Measurements from ENCODE around the gene CACNA1I. TPM values are rescaled to one million over a fixed set of nuclear protein-coding genes. Genes with fewer than 3 reads are reported as not detected.

Gene CACNA1I
- total RNA-seq, 1 experiment from 2014 or later, result 0.15 TPM

DNA sequence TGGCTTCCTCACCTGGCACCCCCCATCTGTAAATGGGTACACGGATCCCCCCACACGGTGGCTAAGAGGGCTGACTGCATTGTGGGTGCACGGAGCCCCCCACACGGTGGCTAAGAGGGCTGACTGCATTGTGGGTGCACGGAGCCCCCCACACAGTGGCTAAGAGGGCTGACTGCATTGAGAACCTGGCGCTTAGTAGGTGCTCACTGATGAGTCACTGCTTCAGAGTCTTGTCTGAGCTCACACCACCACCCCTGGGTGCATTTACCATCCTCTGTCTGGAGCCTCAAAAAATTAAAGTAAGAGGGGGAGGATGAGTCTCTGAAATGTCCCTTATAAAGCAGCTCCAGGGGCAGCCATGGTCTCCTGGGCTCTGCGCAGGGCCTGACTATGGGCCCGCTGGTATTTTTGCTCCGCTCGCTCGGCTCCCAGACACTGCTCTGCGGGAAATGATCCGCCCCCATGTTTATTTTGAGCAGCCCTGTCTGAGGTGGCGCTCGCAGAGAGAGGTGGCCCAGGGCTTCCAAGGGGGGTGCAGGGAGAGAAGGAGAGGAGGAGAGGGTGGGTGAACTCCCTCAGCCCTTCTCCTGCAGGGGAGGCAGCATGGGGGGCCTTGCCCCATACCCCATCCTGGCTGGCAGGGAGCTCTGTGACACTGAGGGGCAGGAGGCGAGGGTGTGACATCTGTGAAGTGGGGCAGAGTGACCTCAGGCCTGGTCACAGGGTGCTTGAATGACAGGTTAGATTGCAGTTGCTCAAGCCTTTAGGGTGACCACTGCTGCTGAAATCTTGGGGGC lies 82.6 kb downstream of the CACNA1I start:
- Histone ChIP-seq H4K20me1 (ENCODE audit: insufficient read depth) (no peaks in the 10 kb centered on the region), H2AFZ (ENCODE audit: low read depth, low read length, poor library complexity, severe bottlenecking) (no peak overlapping the region), H3K4me2 (ENCODE audit: low read length) (no peak overlapping the region), H3K36me3 (ENCODE audit: control insufficient read depth in 1 of 2, insufficient read depth in 2 of 2, low read length in 2 of 2) (no peaks in the 10 kb centered on the region), H3K4me3 (replicated peaks in 1 of 2; ENCODE audit: low read depth in 1 of 2, low read length in 2 of 2) (no peak overlapping the region), H3K27me3 (ENCODE audit: insufficient read depth, low read length) (no peaks in the 10 kb centered on the region), H3K27ac (ENCODE audit: low read depth, low read length) (no peak overlapping the region), H3K79me2 (ENCODE audit: insufficient read depth, low read length) (no peaks in the 10 kb centered on the region), H3K4me1 (ENCODE audit: control insufficient read depth in 1 of 2, insufficient read depth in 2 of 2, low read length in 2 of 2) (no peaks in the 10 kb centered on the region), H3K9me3 (ENCODE audit: control insufficient read depth in 1 of 2, insufficient read depth in 1 of 2, low read depth in 1 of 2, low read length in 2 of 2) (no peaks in the 10 kb centered on the region), H3K9me2 (ENCODE audit: insufficient read depth) (no peaks in the 10 kb centered on the region), H3K9ac (ENCODE audit: low read length) (no peak overlapping the region)
- POLR2A ChIA-PET, result no interaction called here
- DNase-seq (ENCODE audit: low read depth, low spot score), result no peak
- RAD21 ChIA-PET (ENCODE audit: low non-redundant PET in 1 of 2, low total read pairs in 2 of 2, uncharacterized antibody in 2 of 2, unreplicated experiment in 2 of 2), result no interaction called here
- no peak for TF ChIP-seq EZH2 (IDR thresholded peaks at IDR 0.05)
- TF ChIP-seq TCF7L2 (IDR thresholded peaks at IDR 0.05; ENCODE audit: borderline replicate concordance, extremely low read depth, insufficient read depth, insufficient read length), result no peak
- no peak for TF ChIP-seq POLR2A (IDR thresholded peaks at IDR 0.05; ENCODE audit: borderline replicate concordance, extremely low read depth, insufficient read depth, insufficient read length)
- TF ChIP-seq, protein P1, sequence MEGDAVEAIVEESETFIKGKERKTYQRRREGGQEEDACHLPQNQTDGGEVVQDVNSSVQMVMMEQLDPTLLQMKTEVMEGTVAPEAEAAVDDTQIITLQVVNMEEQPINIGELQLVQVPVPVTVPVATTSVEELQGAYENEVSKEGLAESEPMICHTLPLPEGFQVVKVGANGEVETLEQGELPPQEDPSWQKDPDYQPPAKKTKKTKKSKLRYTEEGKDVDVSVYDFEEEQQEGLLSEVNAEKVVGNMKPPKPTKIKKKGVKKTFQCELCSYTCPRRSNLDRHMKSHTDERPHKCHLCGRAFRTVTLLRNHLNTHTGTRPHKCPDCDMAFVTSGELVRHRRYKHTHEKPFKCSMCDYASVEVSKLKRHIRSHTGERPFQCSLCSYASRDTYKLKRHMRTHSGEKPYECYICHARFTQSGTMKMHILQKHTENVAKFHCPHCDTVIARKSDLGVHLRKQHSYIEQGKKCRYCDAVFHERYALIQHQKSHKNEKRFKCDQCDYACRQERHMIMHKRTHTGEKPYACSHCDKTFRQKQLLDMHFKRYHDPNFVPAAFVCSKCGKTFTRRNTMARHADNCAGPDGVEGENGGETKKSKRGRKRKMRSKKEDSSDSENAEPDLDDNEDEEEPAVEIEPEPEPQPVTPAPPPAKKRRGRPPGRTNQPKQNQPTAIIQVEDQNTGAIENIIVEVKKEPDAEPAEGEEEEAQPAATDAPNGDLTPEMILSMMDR (IDR thresholded peaks at IDR 0.05 in 2 of 3, conservative IDR thresholded peaks at IDR 0.05 in 1 of 3; ENCODE audit: borderline replicate concordance in 1 of 3, insufficient read depth in 1 of 3, low read depth in 2 of 3, low read length in 2 of 3), result no peak
- no peak for TF ChIP-seq CEBPB (IDR thresholded peaks at IDR 0.05; ENCODE audit: low read depth)
- no peak for TF ChIP-seq POLR2AphosphoS5 (IDR thresholded peaks at IDR 0.05; ENCODE audit: low read depth, low read length)
- no peak for TF ChIP-seq YY1 (IDR thresholded peaks at IDR 0.05; ENCODE audit: extremely low read depth, insufficient replicate concordance, low read depth, low read length)
- TF ChIP-seq, protein P2, sequence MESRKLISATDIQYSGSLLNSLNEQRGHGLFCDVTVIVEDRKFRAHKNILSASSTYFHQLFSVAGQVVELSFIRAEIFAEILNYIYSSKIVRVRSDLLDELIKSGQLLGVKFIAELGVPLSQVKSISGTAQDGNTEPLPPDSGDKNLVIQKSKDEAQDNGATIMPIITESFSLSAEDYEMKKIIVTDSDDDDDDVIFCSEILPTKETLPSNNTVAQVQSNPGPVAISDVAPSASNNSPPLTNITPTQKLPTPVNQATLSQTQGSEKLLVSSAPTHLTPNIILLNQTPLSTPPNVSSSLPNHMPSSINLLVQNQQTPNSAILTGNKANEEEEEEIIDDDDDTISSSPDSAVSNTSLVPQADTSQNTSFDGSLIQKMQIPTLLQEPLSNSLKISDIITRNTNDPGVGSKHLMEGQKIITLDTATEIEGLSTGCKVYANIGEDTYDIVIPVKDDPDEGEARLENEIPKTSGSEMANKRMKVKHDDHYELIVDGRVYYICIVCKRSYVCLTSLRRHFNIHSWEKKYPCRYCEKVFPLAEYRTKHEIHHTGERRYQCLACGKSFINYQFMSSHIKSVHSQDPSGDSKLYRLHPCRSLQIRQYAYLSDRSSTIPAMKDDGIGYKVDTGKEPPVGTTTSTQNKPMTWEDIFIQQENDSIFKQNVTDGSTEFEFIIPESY (IDR thresholded peaks at IDR 0.05; ENCODE audit: extremely low read depth, insufficient replicate concordance, low read length), result no peak
- no peak for TF ChIP-seq EZH2phosphoT487 (IDR thresholded peaks at IDR 0.05; ENCODE audit: borderline replicate concordance)
- TF ChIP-seq FOSL1 (IDR thresholded peaks at IDR 0.05; ENCODE audit: low read depth), result no peak
- TF ChIP-seq SIN3A (IDR thresholded peaks at IDR 0.05; ENCODE audit: low read depth), result no peak
- TF ChIP-seq SP1 (IDR thresholded peaks at IDR 0.05; ENCODE audit: low read depth), result no peak
- TF ChIP-seq, protein P3, sequence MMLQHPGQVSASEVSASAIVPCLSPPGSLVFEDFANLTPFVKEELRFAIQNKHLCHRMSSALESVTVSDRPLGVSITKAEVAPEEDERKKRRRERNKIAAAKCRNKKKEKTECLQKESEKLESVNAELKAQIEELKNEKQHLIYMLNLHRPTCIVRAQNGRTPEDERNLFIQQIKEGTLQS (IDR thresholded peaks at IDR 0.05), result no peak
- TF ChIP-seq RAD21 (IDR thresholded peaks at IDR 0.05; ENCODE audit: low read depth), result no peak
- TF ChIP-seq, protein P4, sequence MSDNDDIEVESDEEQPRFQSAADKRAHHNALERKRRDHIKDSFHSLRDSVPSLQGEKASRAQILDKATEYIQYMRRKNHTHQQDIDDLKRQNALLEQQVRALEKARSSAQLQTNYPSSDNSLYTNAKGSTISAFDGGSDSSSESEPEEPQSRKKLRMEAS (IDR thresholded peaks at IDR 0.05), result no peak
- CTCF ChIA-PET, result no interaction called here
- BruUV-seq (replicated peaks), result no TSS peak
- no peak for ATAC-seq
- intact Hi-C loops (cut with micrococcal nuclease), result no loop called here
